GM23338 (cell line): Measurements from ENCODE around the gene RIGI. TPM values are rescaled to one million over a fixed set of nuclear protein-coding genes. Genes with fewer than 3 reads are reported as not detected.

ENCODE experiments used
- ATAC-seq: fragments of 200-7000 bp; cut with Tn5 transposase; 3 replicates; pipeline ENCODE4 v1.9.1; 2020
- DNase-seq: peaks from one replicate; pipeline ENCODE4 v3.0.0-alpha.2; 2015; ENCODE audit warnings: low spot score
- H2AFZ ChIP-seq: fragments of 200-600 bp; sonication (generic); 2 replicates; pipeline ENCODE4 v1.8.0; 2016; ENCODE audit warnings: antibody characterized with exemption, mild to moderate bottlenecking, moderate library complexity
- H3F3A ChIP-seq: fragments of 200-600 bp; sonication (generic); replicated peaks from 2 replicates; pipeline ENCODE4 v1.8.0; 2017; ENCODE audit warnings: antibody characterized with exemption, mixed run types, low read depth
- H3K27ac ChIP-seq: fragments of 200-600 bp; sonication (generic); 2 replicates; pipeline ENCODE4 v1.6.1; 2016; ENCODE audit warnings: low read depth
- H3K27me3 ChIP-seq: fragments of 200-600 bp; sonication (generic); 2 replicates; pipeline ENCODE4 v1.8.0; 2016; ENCODE audit warnings: mild to moderate bottlenecking, mixed run types, moderate library complexity; ENCODE audit not compliant: insufficient read depth
- H3K36me3 ChIP-seq: fragments of 200-600 bp; sonication (generic); 2 replicates; pipeline ENCODE4 v1.8.0; 2016; ENCODE audit warnings: mild to moderate bottlenecking; ENCODE audit not compliant: insufficient read depth
- H3K4me1 ChIP-seq: fragments of 200-600 bp; sonication (generic); 2 replicates; pipeline ENCODE4 v1.8.0; 2016; ENCODE audit warnings: mild to moderate bottlenecking, moderate library complexity; ENCODE audit not compliant: insufficient read depth
- H3K4me2 ChIP-seq: fragments of 200-600 bp; sonication (generic); 2 replicates; pipeline ENCODE4 v1.7.1; 2017; ENCODE audit warnings: mixed run types
- H3K4me3 ChIP-seq: fragments of 200-600 bp; sonication (generic); 2 replicates; pipeline ENCODE4 v1.6.1; 2016; ENCODE audit warnings: mixed run types
- H3K79me2 ChIP-seq: fragments of 200-600 bp; sonication (generic); replicated peaks from 2 replicates; pipeline ENCODE4 v1.8.0; 2017; ENCODE audit warnings: mild to moderate bottlenecking; ENCODE audit not compliant: insufficient read depth
- H3K9me2 ChIP-seq: fragments of 200-600 bp; sonication (generic); 2 replicates; pipeline ENCODE4 v1.8.0; 2017; ENCODE audit not compliant: insufficient read depth
- H4K20me1 ChIP-seq: fragments of 200-600 bp; sonication (generic); replicated peaks from 2 replicates; pipeline ENCODE4 v1.8.0; 2017; ENCODE audit warnings: mild to moderate bottlenecking; ENCODE audit not compliant: insufficient read depth
- H3K27ac Mint-ChIP-seq: 2 replicates; pipeline ENCODE4 v1.8.0; 2020; ENCODE audit warnings: inconsistent platforms, mild to moderate bottlenecking, moderate library complexity, mixed read lengths
- H3K27me3 Mint-ChIP-seq: 3 replicates; pipeline ENCODE4 v1.8.0; 2022; ENCODE audit warnings: low read depth, mild to moderate bottlenecking, moderate library complexity, mixed read lengths, inconsistent platforms; ENCODE audit not compliant: insufficient read depth, poor library complexity
- H3K36me3 Mint-ChIP-seq: 3 replicates; pipeline ENCODE4 v1.8.0; 2021; ENCODE audit warnings: low read depth, mild to moderate bottlenecking, inconsistent platforms, moderate library complexity, mixed read lengths
- H3K4me1 Mint-ChIP-seq: 3 replicates; pipeline ENCODE4 v1.8.0; 2020; ENCODE audit warnings: mild to moderate bottlenecking, inconsistent platforms, mixed read lengths
- H3K4me3 Mint-ChIP-seq: 3 replicates; pipeline ENCODE4 v1.8.0; 2021; ENCODE audit warnings: moderate library complexity, mild to moderate bottlenecking, inconsistent platforms, mixed read lengths
- H3K9me3 Mint-ChIP-seq: 3 replicates; pipeline ENCODE4 v1.8.0; 2020; ENCODE audit warnings: moderate library complexity, mild to moderate bottlenecking, inconsistent platforms, mixed read lengths
- CTCF ChIP-seq, 2 experiments: fragments of 200-600 bp in 1 of 2; sonication (generic) in 1 of 2; conservative IDR thresholded peaks; 2 replicates each; pipeline versions ENCODE4 v1.5.1 to v1.6.1; 2016 to 2017; ENCODE audit warnings: antibody characterized with exemption in 2 of 2, low read depth in 2 of 2, mild to moderate bottlenecking in 2 of 2, moderate library complexity in 1 of 2
- POLR2AphosphoS5 ChIP-seq: IDR thresholded peaks from 2 replicates; pipeline ENCODE4 v1.6.1; 2016; ENCODE audit warnings: antibody characterized with exemption, low read depth
- STAT1 ChIP-seq: IDR thresholded peaks from one replicate; pipeline ENCODE4 v1.6.1; 2016; ENCODE audit warnings: antibody characterized with exemption; ENCODE audit not compliant: unreplicated experiment
- ZNF331 ChIP-seq: fragments of 250-450 bp; sonication (Bioruptor Pico); IDR thresholded peaks from 2 replicates; pipeline ENCODE4 v1.5.0; 2020; ENCODE audit warnings: low read depth, mild to moderate bottlenecking, moderate library complexity
- polyA plus RNA-seq: library from polyadenylated mRNA; unstranded; fragments of >200 nt; fragmentation: Nextera tagmentation; extraction: Ambion mirVana; gene quantifications from 2 replicates; pipeline ENCODE4 v1.2.1, GENCODE V29; 2016
- total RNA-seq: library from RNA; depleted of rRNA; stranded (reverse); fragments of >200 nt; shearing (Covaris generic); gene quantifications from 2 replicates; pipeline ENCODE4 v1.2.3, GENCODE V29; 2014
- TF ChIP-seq, protein P1 (sequence below): fragments of 250-450 bp; sonication (Bioruptor Pico); IDR thresholded peaks from 2 replicates; pipeline ENCODE4 v1.5.0; 2020; ENCODE audit warnings: mild to moderate bottlenecking, moderate library complexity
- TF ChIP-seq, protein P2 (sequence below): IDR thresholded peaks from 2 replicates; pipeline ENCODE4 v1.6.1; 2016; ENCODE audit warnings: antibody characterized with exemption

Gene RIGI
- total and polyA plus RNA-seq, 2 experiments from 2014 or later: 14.2 to 14.7 TPM

- TF ChIP-seq, protein P1, sequence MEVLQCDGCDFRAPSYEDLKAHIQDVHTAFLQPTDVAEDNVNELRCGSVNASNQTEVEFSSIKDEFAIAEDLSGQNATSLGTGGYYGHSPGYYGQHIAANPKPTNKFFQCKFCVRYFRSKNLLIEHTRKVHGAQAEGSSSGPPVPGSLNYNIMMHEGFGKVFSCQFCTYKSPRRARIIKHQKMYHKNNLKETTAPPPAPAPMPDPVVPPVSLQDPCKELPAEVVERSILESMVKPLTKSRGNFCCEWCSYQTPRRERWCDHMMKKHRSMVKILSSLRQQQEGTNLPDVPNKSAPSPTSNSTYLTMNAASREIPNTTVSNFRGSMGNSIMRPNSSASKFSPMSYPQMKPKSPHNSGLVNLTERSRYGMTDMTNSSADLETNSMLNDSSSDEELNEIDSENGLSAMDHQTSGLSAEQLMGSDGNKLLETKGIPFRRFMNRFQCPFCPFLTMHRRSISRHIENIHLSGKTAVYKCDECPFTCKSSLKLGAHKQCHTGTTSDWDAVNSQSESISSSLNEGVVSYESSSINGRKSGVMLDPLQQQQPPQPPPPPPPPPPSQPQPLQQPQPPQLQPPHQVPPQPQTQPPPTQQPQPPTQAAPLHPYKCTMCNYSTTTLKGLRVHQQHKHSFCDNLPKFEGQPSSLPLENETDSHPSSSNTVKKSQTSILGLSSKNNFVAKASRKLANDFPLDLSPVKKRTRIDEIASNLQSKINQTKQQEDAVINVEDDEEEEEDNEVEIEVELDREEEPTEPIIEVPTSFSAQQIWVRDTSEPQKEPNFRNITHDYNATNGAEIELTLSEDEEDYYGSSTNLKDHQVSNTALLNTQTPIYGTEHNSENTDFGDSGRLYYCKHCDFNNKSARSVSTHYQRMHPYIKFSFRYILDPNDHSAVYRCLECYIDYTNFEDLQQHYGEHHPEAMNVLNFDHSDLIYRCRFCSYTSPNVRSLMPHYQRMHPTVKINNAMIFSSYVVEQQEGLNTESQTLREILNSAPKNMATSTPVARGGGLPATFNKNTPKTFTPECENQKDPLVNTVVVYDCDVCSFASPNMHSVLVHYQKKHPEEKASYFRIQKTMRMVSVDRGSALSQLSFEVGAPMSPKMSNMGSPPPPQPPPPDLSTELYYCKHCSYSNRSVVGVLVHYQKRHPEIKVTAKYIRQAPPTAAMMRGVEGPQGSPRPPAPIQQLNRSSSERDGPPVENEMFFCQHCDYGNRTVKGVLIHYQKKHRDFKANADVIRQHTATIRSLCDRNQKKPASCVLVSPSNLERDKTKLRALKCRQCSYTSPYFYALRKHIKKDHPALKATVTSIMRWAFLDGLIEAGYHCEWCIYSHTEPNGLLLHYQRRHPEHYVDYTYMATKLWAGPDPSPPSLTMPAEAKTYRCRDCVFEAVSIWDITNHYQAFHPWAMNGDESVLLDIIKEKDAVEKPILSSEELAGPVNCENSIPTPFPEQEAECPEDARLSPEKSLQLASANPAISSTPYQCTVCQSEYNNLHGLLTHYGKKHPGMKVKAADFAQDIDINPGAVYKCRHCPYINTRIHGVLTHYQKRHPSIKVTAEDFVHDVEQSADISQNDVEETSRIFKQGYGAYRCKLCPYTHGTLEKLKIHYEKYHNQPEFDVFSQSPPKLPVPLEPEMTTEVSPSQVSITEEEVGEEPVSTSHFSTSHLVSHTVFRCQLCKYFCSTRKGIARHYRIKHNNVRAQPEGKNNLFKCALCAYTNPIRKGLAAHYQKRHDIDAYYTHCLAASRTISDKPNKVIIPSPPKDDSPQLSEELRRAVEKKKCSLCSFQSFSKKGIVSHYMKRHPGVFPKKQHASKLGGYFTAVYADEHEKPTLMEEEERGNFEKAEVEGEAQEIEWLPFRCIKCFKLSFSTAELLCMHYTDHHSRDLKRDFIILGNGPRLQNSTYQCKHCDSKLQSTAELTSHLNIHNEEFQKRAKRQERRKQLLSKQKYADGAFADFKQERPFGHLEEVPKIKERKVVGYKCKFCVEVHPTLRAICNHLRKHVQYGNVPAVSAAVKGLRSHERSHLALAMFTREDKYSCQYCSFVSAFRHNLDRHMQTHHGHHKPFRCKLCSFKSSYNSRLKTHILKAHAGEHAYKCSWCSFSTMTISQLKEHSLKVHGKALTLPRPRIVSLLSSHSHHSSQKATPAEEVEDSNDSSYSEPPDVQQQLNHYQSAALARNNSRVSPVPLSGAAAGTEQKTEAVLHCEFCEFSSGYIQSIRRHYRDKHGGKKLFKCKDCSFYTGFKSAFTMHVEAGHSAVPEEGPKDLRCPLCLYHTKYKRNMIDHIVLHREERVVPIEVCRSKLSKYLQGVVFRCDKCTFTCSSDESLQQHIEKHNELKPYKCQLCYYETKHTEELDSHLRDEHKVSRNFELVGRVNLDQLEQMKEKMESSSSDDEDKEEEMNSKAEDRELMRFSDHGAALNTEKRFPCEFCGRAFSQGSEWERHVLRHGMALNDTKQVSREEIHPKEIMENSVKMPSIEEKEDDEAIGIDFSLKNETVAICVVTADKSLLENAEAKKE (CRISPR knock-in tag): no peak
- TF ChIP-seq STAT1: no peak
Observed at GRCh38 chr9:32500768-32501167, 25.2 kb downstream of the RIGI start (continued).

- Mint-ChIP-seq H3K27me3 (no peaks in the 10 kb centered on the region), H3K9me3 (0 out of 3 replicates have a peak, but pooled peaks cover 2% of the 10 kb centered on the region), H3K27ac (no peak overlapping the region), H3K36me3 (peaks cover 32% of the 10 kb centered on the region), H3K4me3 (no peak overlapping the region), H3K4me1 (peaks cover 3% of the 10 kb centered on the region; the same call in 2 of the 3 replicates)
- H3K4me2 ChIP-seq: no peak overlapping the region
- H3K79me2 ChIP-seq: no peaks in the 10 kb centered on the region
- H3F3A ChIP-seq: no peaks in the 10 kb centered on the region
- no peaks in the 10 kb centered on the region for H3K9me2 ChIP-seq
- peaks cover 2% of the 10 kb centered on the region; the same call in 1 of the 2 replicates for H3K4me1 ChIP-seq
- H3K27me3 ChIP-seq: no peaks in the 10 kb centered on the region
- DNase-seq (no peak), ATAC-seq (no peak)
- H2AFZ ChIP-seq: no peak overlapping the region
- H3K4me3 ChIP-seq: no peak overlapping the region
- peaks cover 9% of the 10 kb centered on the region; the same call in 1 of the 2 replicates for H3K36me3 ChIP-seq
- no peak overlapping the region for H3K27ac ChIP-seq
- H4K20me1 ChIP-seq: no peaks in the 10 kb centered on the region; the same call in 1 of the 2 replicates
- TF ChIP-seq, protein P1 (CRISPR knock-in tag): no peak
- no peak for TF ChIP-seq CTCF (conservative IDR thresholded peaks at IDR 0.05; ENCODE audit: low read depth in 2 of 2)
- no peak for TF ChIP-seq ZNF331
- TF ChIP-seq, protein P2, sequence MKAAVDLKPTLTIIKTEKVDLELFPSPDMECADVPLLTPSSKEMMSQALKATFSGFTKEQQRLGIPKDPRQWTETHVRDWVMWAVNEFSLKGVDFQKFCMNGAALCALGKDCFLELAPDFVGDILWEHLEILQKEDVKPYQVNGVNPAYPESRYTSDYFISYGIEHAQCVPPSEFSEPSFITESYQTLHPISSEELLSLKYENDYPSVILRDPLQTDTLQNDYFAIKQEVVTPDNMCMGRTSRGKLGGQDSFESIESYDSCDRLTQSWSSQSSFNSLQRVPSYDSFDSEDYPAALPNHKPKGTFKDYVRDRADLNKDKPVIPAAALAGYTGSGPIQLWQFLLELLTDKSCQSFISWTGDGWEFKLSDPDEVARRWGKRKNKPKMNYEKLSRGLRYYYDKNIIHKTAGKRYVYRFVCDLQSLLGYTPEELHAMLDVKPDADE: no peak
- TF ChIP-seq POLR2AphosphoS5: no peak
- no peak for TF ChIP-seq STAT1
Observed at GRCh38 chr9:32497921-32498320, 28.1 kb downstream of the RIGI start.
